HG03520 (cell line): ENCODE measurements around the gene PCDHA9.

ENCODE experiments used
- ATAC-seq: cut with Tn5 transposase; IDR thresholded peaks from one replicate; pipeline ENCODE4 v1.9.1; 2021; ENCODE audit warnings: mild to moderate bottlenecking, moderate library complexity; ENCODE audit not compliant: unreplicated experiment

The PCDHA9 gene

GRCh38 chr5:140877262-140877581, 29.0 kb downstream of the PCDHA9 start:
- ATAC-seq = no peak

- ATAC-seq = no peak
These were observed 33.9 kb downstream of the PCDHA9 start, which contains the start of gene PCDHA13 for GRCh38 chr5:140881889-140882590. TSS of gene PCDHA13 (plus strand) at chr5:140882124. CDS start at chr5:140882269, 145 bp downstream.

GRCh38 chr5:140882591-140882899, 34.4 kb downstream of the PCDHA9 start:
- no peak for ATAC-seq

- ATAC-seq = no peak
These were observed 35.2 kb downstream of the PCDHA9 start for GRCh38 chr5:140883373-140883772.

GRCh38 chr5:140883927-140884697, 35.9 kb downstream of the PCDHA9 start:
- ATAC-seq = no peak
